Activated gamma-delta T cell (primary cell): ENCODE measurements around the gene ANKS1A.

Source experiments
- DNase-seq: peaks from one replicate; lab custom pipeline; 2025; lab: John Stamatoyannopoulos, UW

The ANKS1A gene

GRCh38 chr6:35041086-35041861, 152.2 kb downstream of the ANKS1A start:
- DNase-seq: no peak

- DNase-seq: no peak
These were observed 153.2 kb downstream of the ANKS1A start for GRCh38 chr6:35042031-35042815.

- no peak for DNase-seq
These were observed 154.5 kb downstream of the ANKS1A start for GRCh38 chr6:35043381-35044130.

- no peak for DNase-seq
These were observed 155.2 kb downstream of the ANKS1A start for GRCh38 chr6:35044145-35044745.

- DNase-seq: no peak
These were observed 155.8 kb downstream of the ANKS1A start for GRCh38 chr6:35044761-35045421.

GRCh38 chr6:35046103-35046502, 157.0 kb downstream of the ANKS1A start:
- no peak for DNase-seq

GRCh38 chr6:35046862-35047261, 157.8 kb downstream of the ANKS1A start:
- no peak for DNase-seq

- no peak for DNase-seq
These were observed 158.4 kb downstream of the ANKS1A start for GRCh38 chr6:35047265-35048011.

GRCh38 chr6:35048031-35048613, 159.1 kb downstream of the ANKS1A start:
- DNase-seq: no peak

- DNase-seq: no peak
These were observed 159.6 kb downstream of the ANKS1A start for GRCh38 chr6:35048631-35049083.

GRCh38 chr6:35049156-35049735, 160.2 kb downstream of the ANKS1A start:
- DNase-seq: no peak

GRCh38 chr6:35049900-35050756, 161.1 kb downstream of the ANKS1A start:
- no peak for DNase-seq

- no peak for DNase-seq
These were observed 161.8 kb downstream of the ANKS1A start for GRCh38 chr6:35050757-35051330.

- DNase-seq: no peak
These were observed 162.3 kb downstream of the ANKS1A start for GRCh38 chr6:35051396-35051795.

- DNase-seq: no peak
These were observed 163.0 kb downstream of the ANKS1A start for GRCh38 chr6:35051997-35052583.

GRCh38 chr6:35052694-35053565, 163.9 kb downstream of the ANKS1A start:
- no peak for DNase-seq

- DNase-seq: no peak
These were observed 164.6 kb downstream of the ANKS1A start for GRCh38 chr6:35053701-35054100.
